ENCODE results near the gene COL8A1.

DNA sequence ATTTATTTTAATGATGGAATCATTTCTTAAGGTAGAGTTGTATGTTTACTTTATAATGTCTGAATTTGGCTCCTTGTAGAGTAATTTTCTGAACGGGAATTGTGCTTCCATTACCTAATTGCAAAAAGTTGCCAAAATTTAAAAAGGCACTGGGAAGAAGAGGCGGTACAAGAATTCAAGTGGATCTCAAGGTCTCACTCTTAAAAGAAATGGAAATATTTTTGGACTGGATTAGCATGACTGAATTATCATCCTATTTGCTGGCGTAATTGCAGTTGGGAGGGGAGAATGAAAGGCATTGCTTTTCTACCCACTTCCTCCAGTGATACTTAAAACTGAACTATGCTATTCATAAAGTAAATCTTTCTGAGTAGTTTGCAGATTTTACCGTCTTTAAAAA, 46.2 kb downstream of the COL8A1 start:
- TF ChIP-seq, protein P1, sequence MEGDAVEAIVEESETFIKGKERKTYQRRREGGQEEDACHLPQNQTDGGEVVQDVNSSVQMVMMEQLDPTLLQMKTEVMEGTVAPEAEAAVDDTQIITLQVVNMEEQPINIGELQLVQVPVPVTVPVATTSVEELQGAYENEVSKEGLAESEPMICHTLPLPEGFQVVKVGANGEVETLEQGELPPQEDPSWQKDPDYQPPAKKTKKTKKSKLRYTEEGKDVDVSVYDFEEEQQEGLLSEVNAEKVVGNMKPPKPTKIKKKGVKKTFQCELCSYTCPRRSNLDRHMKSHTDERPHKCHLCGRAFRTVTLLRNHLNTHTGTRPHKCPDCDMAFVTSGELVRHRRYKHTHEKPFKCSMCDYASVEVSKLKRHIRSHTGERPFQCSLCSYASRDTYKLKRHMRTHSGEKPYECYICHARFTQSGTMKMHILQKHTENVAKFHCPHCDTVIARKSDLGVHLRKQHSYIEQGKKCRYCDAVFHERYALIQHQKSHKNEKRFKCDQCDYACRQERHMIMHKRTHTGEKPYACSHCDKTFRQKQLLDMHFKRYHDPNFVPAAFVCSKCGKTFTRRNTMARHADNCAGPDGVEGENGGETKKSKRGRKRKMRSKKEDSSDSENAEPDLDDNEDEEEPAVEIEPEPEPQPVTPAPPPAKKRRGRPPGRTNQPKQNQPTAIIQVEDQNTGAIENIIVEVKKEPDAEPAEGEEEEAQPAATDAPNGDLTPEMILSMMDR (IDR thresholded peaks at IDR 0.05), result no peak
- TF ChIP-seq POLR2A (IDR thresholded peaks at IDR 0.05), result no peak

Measured in stomach (tissue), 4 donors.